OCI-LY7 (cell line): ENCODE measurements around the gene DNAH14. TPM values are rescaled to one million over a fixed set of nuclear protein-coding genes. Genes with fewer than 3 reads are reported as not detected.

Experiments used
- BruUV-seq: library from RNA; stranded (reverse); fragments of 400-500 nt; replicated peaks from 2 replicates; lab custom pipeline; 2021; lab: Mats Ljungman, UMichigan
- CTCF ChIA-PET: fragments of 300-600 bp; sonication (Branson Sonifier 250); formaldehyde crosslinking; loops from one replicate; lab custom pipeline; 2022; ENCODE audit warnings: antibody characterized with exemption; ENCODE audit not compliant: unreplicated experiment; lab: Charles Lee
- POLR2A ChIA-PET: fragments of 300-600 bp; sonication (Branson Sonifier 250); formaldehyde crosslinking; loops from one replicate; lab custom pipeline; 2022; ENCODE audit warnings: antibody characterized with exemption; lab: Charles Lee
- DNase-seq: peaks from one replicate; pipeline ENCODE4 v3.0.0-alpha.2; 2015; ENCODE audit warnings: low spot score
- H2AFZ ChIP-seq: fragments of 200-600 bp; sonication (generic), shearing (Covaris generic); 2 replicates; pipeline ENCODE4 v1.6.1; 2014; ENCODE audit warnings: mild to moderate bottlenecking, antibody characterized with exemption, low read length, moderate library complexity
- H3K27ac ChIP-seq: fragments of 200-600 bp; sonication (generic); 2 replicates; pipeline ENCODE4 v1.5.1; 2014; ENCODE audit warnings: mixed run types, low read depth, mild to moderate bottlenecking, moderate library complexity, low read length, inconsistent platforms; ENCODE audit not compliant: poor library complexity, severe bottlenecking
- H3K36me3 ChIP-seq: fragments of 200-600 bp; sonication (generic); 2 replicates; pipeline ENCODE4 v1.6.1; 2014; ENCODE audit warnings: mild to moderate bottlenecking, antibody characterized with exemption, low read length, moderate library complexity, mixed read lengths; ENCODE audit not compliant: insufficient read depth
- H3K4me1 ChIP-seq: fragments of 200-600 bp; sonication (generic); 2 replicates; pipeline ENCODE4 v1.5.1; 2014; ENCODE audit warnings: mild to moderate bottlenecking, low read length; ENCODE audit not compliant: insufficient read depth, poor library complexity, severe bottlenecking
- H3K4me2 ChIP-seq: fragments of 200-600 bp; sonication (generic); 2 replicates; pipeline ENCODE4 v1.6.1; 2014; ENCODE audit warnings: mild to moderate bottlenecking, low read length
- H3K4me3 ChIP-seq: fragments of 200-600 bp; sonication (generic); 2 replicates; pipeline ENCODE4 v1.5.1; 2014; ENCODE audit warnings: mild to moderate bottlenecking, low read depth, low read length; ENCODE audit not compliant: poor library complexity, severe bottlenecking
- H3K79me2 ChIP-seq: fragments of 200-600 bp; sonication (generic); 2 replicates; pipeline ENCODE4 v1.6.1; 2016; ENCODE audit warnings: low read depth, mild to moderate bottlenecking, low read length, moderate library complexity, mixed read lengths; ENCODE audit not compliant: insufficient read depth
- H3K9me2 ChIP-seq: fragments of 200-600 bp; sonication (generic); 2 replicates; pipeline ENCODE4 v1.6.1; 2016; ENCODE audit warnings: mild to moderate bottlenecking, low read length, mixed read lengths; ENCODE audit not compliant: insufficient read depth
- H3K9me3 ChIP-seq: fragments of 200-600 bp; sonication (generic); 2 replicates; pipeline ENCODE4 v1.6.1; 2014; ENCODE audit warnings: mild to moderate bottlenecking, mixed run types, low read length, mixed read lengths
- H4K20me1 ChIP-seq: fragments of 200-600 bp; sonication (generic); 2 replicates; pipeline ENCODE4 v1.6.1; 2014; ENCODE audit warnings: mild to moderate bottlenecking, antibody characterized with exemption, low read length, moderate library complexity, mixed read lengths; ENCODE audit not compliant: insufficient read depth
- CTCF ChIP-seq: fragments of 200-600 bp; sonication (generic); conservative IDR thresholded peaks from 2 replicates; pipeline ENCODE4 v1.5.1; 2014; ENCODE audit warnings: mild to moderate bottlenecking, antibody characterized with exemption, low read length, moderate library complexity, mixed read lengths
- EZH2phosphoT487 ChIP-seq: fragments of 200-600 bp; sonication (generic); IDR thresholded peaks from 2 replicates; pipeline ENCODE4 v1.6.1; 2018; ENCODE audit warnings: low read depth, borderline replicate concordance, mild to moderate bottlenecking, mixed run types, antibody characterized with exemption, low read length, moderate library complexity, mixed read lengths
- intact Hi-C: fragments of 100-400 bp; cut with micrococcal nuclease; formaldehyde crosslinking; loops from one replicate; pipeline ENCODE4 v1.10.0; 2022; ENCODE audit not compliant: unreplicated experiment
- total RNA-seq, 2 experiments: library from RNA; depleted of rRNA in 1 of 2; stranded (reverse); fragments of >200 nt in 1 of 2; shearing (Covaris generic) in 1 of 2; gene quantifications; 2 replicates each; pipeline ENCODE4 v1.2.3, GENCODE V29; 2014 to 2022

Gene DNAH14
- total RNA-seq, 2 experiments from 2014 or later = not detected

DNA sequence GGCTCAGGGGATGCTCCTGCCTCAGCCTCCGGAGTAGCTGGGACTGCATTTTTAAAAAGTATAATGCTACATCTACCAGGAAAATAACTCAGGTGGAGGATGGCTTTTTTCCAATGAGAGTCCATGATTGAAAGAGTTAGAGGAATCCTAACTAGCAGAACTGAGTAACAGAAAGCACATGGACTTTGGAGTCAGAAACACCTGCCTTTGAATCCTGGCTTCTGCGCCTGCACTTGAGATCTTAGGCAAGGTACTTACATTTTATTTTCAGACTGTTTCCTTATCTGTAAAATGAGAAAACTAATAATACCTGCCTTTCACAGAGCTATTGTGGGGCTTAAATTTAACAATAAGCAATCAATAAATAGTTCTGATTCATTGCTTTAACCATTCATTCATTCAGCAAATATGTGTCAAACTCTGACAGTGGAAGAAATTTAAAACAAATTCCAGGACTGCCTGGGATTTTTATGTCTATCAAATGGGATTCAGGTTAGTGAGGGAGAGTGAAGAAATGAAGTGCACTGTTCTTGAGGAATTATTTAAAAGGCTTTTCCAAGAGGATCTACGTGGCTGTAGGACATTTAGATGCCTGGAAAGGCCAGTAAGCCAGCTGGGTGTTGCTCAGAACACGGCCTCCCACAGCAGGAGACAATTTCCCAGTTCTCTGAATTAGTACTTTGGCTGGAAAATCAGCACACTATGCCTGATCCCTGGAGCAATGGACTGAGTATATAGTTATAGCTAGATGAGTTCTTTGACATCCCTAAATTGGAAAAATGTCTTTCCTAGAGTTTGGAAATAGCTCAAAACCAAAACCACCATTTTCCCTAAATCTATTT lies 511.1 kb downstream of the DNAH14 start:
- peak overlapping the region; percentile 89; the same call in 1 of the 2 replicates for H2AFZ ChIP-seq
- peak overlapping the region; percentile 73 for H3K4me2 ChIP-seq
- no peaks in the 10 kb centered on the region for H3K36me3 ChIP-seq
- no peaks in the 10 kb centered on the region for H3K9me2 ChIP-seq
- no peak for DNase-seq
- TF ChIP-seq EZH2phosphoT487 (no peak), CTCF (no peak)
- H3K4me1 ChIP-seq = peaks cover 94% of the 10 kb centered on the region
- H3K4me3 ChIP-seq = no peak overlapping the region
- H3K79me2 ChIP-seq = no peaks in the 10 kb centered on the region
- CTCF ChIA-PET = interaction anchor here (0.6 to 2.4 kb wide), 5 partner anchors 9 to 27 kb away, joined by 3 to 8 read pairs (median 4); no protein-coding TSS in a partner anchor
- no peaks in the 10 kb centered on the region for H4K20me1 ChIP-seq
- POLR2A ChIA-PET = interaction anchor here (0.5 to 9.5 kb wide), 16 partner anchors 11 to 1056 kb away, joined by 3 to 242 read pairs (median 4); partner anchors contain the start of genes LBR and SRP9
- no TSS peak for BruUV-seq
- H3K9me3 ChIP-seq = no peaks in the 10 kb centered on the region
- intact Hi-C loops = no loop called here
- peak overlapping the region; percentile 84 for H3K27ac ChIP-seq

DNA sequence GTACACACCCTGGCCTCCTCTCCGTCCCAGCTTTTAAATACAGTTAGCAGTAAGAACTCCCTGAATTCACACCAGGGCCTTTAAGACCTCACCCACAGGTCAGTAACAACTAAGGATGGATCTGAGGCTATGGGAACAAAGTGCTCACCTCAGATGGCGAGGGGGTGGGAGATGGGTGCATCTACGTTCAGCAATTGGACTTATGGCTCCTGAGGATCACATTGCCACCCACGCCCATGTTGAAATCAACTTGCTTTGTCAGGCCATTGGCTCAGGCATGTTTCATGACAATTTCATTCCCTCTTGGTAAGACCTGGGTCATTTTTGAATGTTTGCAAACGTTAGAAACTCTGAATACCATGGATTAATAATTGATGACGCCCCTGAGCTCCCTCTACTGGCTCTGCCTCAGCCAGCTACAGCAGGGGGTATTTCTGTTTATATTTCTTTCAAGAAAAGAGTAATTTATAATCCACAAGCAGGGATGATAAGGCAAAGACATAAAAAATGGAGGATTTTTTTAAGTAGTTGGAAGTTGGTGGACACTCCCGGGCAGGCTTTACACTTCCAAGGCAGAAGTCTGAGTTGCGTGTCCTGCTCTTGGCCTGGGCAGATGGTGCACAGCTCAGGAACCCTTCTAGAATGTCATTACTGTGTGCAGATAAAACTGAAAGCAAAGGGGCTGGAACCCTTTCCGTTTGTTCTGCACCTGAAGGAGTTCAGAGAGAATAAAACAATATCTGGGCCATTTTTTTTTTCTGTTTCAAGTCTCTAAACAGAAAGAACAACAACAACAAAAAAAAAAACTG lies 512.0 kb downstream of the DNAH14 start:
- peak; percentile 96 for TF ChIP-seq CTCF
- TF ChIP-seq EZH2phosphoT487 = no peak
- no peaks in the 10 kb centered on the region for H4K20me1 ChIP-seq
- peak; percentile 68 for DNase-seq
- H3K4me3 ChIP-seq = peak overlapping the region; percentile 26
- CTCF ChIA-PET = interaction anchor here (0.8 to 2.4 kb wide), 5 partner anchors 7 to 26 kb away, joined by 3 to 8 read pairs (median 4); no protein-coding TSS in a partner anchor
- no peaks in the 10 kb centered on the region for H3K36me3 ChIP-seq
- H3K27ac ChIP-seq = peak overlapping the region; percentile 84
- peak overlapping the region; percentile 89 for H2AFZ ChIP-seq
- no peaks in the 10 kb centered on the region for H3K79me2 ChIP-seq
- no peaks in the 10 kb centered on the region for H3K9me3 ChIP-seq
- intact Hi-C loops = no loop called here
- H3K4me1 ChIP-seq = peaks cover 94% of the 10 kb centered on the region
- POLR2A ChIA-PET = interaction anchor here (0.7 to 9.5 kb wide), 9 partner anchors 12 to 486 kb away, joined by 3 to 242 read pairs (median 3); partner anchors contain the start of genes LBR and SRP9
- H3K9me2 ChIP-seq = no peaks in the 10 kb centered on the region
- BruUV-seq = no TSS peak
- H3K4me2 ChIP-seq = peak overlapping the region; percentile 73
